Thyroid gland (tissue), 4 donors: ENCODE results near the gene ABL2. TPM values are rescaled to one million over a fixed set of nuclear protein-coding genes. Genes with fewer than 3 reads are reported as not detected.
A peak's percentile ranks its signal among the peaks of the same experiment; 100 is the strongest.
"Not testable (repeated sequence)": the region's sequence is repeated elsewhere in the genome, so short reads cannot be mapped to it uniquely, and the experiment has no call there.

ENCODE experiments used
- DNase-seq, 2 donors: peaks; one replicate each; pipeline ENCODE4 v3.0.0-alpha.2; 2019
- H3K27ac ChIP-seq, 3 donors: fragments of 200-600 bp; sonication (generic); 1 replicate in 2 of 3; 2 replicates in 1 of 3; pipeline ENCODE4 v1.5.1; 2016 to 2019; ENCODE audit warnings: mild to moderate bottlenecking in 1 of 3, moderate library complexity in 1 of 3
- H3K27me3 ChIP-seq: fragments of 200-600 bp; sonication (generic); one replicate; pipeline ENCODE4 v1.5.1; 2019
- H3K36me3 ChIP-seq, 2 donors: fragments of 200-600 bp; sonication (generic); one replicate each; pipeline ENCODE4 v1.5.1; 2016 to 2019
- H3K4me1 ChIP-seq, 2 donors: fragments of 200-600 bp; sonication (generic); one replicate each; pipeline ENCODE4 v1.5.1; 2017 to 2019
- H3K4me3 ChIP-seq, 3 donors: fragments of 200-600 bp; sonication (generic); replicated peaks in 1 of 3; 1 replicate in 2 of 3; 2 replicates in 1 of 3; pipeline ENCODE4 v1.5.1; 2016; ENCODE audit warnings: mild to moderate bottlenecking in 1 of 3
- H3K9me3 ChIP-seq: fragments of 200-600 bp; sonication (generic); one replicate; pipeline ENCODE4 v1.5.1; 2017
- POLR2A ChIP-seq, 2 donors: fragments of 450-650 bp; IDR thresholded peaks; one replicate each; pipeline ENCODE4 v1.6.1; 2017; ENCODE audit warnings: antibody characterized with exemption in 2 of 2, mild to moderate bottlenecking in 2 of 2, moderate library complexity in 1 of 2
- WGBS, 2 donors: methylation state at CpG; one replicate each; pipeline ENCODE4 v1.1.5; 2017; 5-methylcytosine and 5-hydroxymethylcytosine counted together
- intact Hi-C: fragments of 100-400 bp; cut with DNase I; formaldehyde crosslinking; loops from one replicate; pipeline ENCODE4 v1.15.1; 2023
- total RNA-seq, 4 donors: library from RNA; depleted of rRNA; stranded (reverse); fragments of >200 nt; gene quantifications; one replicate each; pipeline ENCODE4 v1.2.3, GENCODE V29; 2016
- TF ChIP-seq, protein P1 (sequence below), 6 experiments: fragments of 200-600 bp in 3 of 6; fragments of 450-650 bp in 3 of 6; sonication (generic) in 3 of 6; IDR thresholded peaks; one replicate each; pipeline ENCODE4 v1.5.1; 2016 to 2019; ENCODE audit warnings: antibody characterized with exemption in 6 of 6, mild to moderate bottlenecking in 2 of 6, inconsistent platforms in 1 of 6, moderate library complexity in 1 of 6

The ABL2 gene
- total RNA-seq, 4 donors from 2014 or later, result 11.8 to 21.2 (median 18.9) TPM

GRCh38 chr1:179178950-179179349 lies 50.5 kb downstream of the ABL2 start:
- peaks cover 0 to 7% of the 10 kb centered on the region in 2 donors for H3K4me1 ChIP-seq
- WGBS, 2 donors, result 79 to 81% methylated on average over 1 of the region's 1 CpG
- no peaks in the 10 kb centered on the region for H3K27me3 ChIP-seq
- no peak overlapping the region for H3K4me3 ChIP-seq
- DNase-seq, result no peak
- no peaks in the 10 kb centered on the region for H3K9me3 ChIP-seq
- no peaks in the 10 kb centered on the region for H3K36me3 ChIP-seq
- no peak for TF ChIP-seq POLR2A (IDR thresholded peaks at IDR 0.05)
- TF ChIP-seq, protein P1, sequence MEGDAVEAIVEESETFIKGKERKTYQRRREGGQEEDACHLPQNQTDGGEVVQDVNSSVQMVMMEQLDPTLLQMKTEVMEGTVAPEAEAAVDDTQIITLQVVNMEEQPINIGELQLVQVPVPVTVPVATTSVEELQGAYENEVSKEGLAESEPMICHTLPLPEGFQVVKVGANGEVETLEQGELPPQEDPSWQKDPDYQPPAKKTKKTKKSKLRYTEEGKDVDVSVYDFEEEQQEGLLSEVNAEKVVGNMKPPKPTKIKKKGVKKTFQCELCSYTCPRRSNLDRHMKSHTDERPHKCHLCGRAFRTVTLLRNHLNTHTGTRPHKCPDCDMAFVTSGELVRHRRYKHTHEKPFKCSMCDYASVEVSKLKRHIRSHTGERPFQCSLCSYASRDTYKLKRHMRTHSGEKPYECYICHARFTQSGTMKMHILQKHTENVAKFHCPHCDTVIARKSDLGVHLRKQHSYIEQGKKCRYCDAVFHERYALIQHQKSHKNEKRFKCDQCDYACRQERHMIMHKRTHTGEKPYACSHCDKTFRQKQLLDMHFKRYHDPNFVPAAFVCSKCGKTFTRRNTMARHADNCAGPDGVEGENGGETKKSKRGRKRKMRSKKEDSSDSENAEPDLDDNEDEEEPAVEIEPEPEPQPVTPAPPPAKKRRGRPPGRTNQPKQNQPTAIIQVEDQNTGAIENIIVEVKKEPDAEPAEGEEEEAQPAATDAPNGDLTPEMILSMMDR (IDR thresholded peaks at IDR 0.05), result no peak
- intact Hi-C loops, result no loop called here
- no peak overlapping the region for H3K27ac ChIP-seq

DNA sequence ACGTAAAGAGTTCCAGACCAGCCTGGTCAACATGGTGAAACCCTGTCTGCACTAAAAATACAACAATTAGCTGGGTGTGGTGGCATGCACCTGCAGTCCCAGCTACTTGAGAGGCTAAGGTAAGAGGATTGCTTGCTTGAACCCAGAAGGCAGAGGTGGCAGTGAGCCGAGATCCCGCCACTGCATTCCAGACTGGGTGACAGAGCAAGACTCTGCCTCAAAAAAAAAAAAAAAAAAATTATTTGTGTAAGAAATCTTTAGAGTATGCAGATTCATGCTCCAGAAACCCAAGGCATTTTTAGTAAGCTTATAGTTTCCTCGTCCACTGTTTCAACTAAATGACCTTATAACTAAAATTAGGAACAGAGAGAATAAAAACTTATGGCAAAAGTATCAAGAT lies 51.3 kb downstream of the ABL2 start:
- DNase-seq, result no peak
- no peak overlapping the region for H3K27ac ChIP-seq
- 93 to 98% methylated on average over 4 of the region's 4 CpGs for WGBS, 2 donors
- H3K4me3 ChIP-seq, result no peak overlapping the region
- H3K9me3 ChIP-seq, result no peaks in the 10 kb centered on the region
- peaks cover 0 to 7% of the 10 kb centered on the region in 2 donors for H3K4me1 ChIP-seq
- H3K27me3 ChIP-seq, result no peaks in the 10 kb centered on the region
- no peaks in the 10 kb centered on the region for H3K36me3 ChIP-seq
- intact Hi-C loops, result no loop called here
- no peak for TF ChIP-seq POLR2A (IDR thresholded peaks at IDR 0.05)
- TF ChIP-seq, protein P1 (IDR thresholded peaks at IDR 0.05), result no peak

- Histone ChIP-seq H3K36me3 (no peaks in the 10 kb centered on the region), H3K27me3 (no peaks in the 10 kb centered on the region), H3K9me3 (no peaks in the 10 kb centered on the region), H3K27ac (no peak overlapping the region), H3K4me1 (peaks cover 0 to 7% of the 10 kb centered on the region in 2 donors), H3K4me3 (no peak overlapping the region)
- TF ChIP-seq, protein P1 (IDR thresholded peaks at IDR 0.05), result no peak
- TF ChIP-seq POLR2A (IDR thresholded peaks at IDR 0.05), result no peak
- no peak for DNase-seq
- WGBS, 2 donors, result 94 to 98% methylated on average over 2 of the region's 2 CpGs
- intact Hi-C loops, result no loop called here
These were observed 51.9 kb downstream of the ABL2 start for GRCh38 chr1:179177615-179178014.

- Histone ChIP-seq H3K9me3 (no peaks in the 10 kb centered on the region), H3K4me3 (no peak overlapping the region), H3K36me3 (no peaks in the 10 kb centered on the region), H3K27me3 (no peaks in the 10 kb centered on the region), H3K4me1 (peaks cover 0 to 7% of the 10 kb centered on the region in 2 donors), H3K27ac (no peak overlapping the region)
- TF ChIP-seq, protein P1 (IDR thresholded peaks at IDR 0.05), result no peak
- TF ChIP-seq POLR2A (IDR thresholded peaks at IDR 0.05), result no peak
- DNase-seq, result no peak
- intact Hi-C loops, result no loop called here
- 55 to 58% methylated on average over 2 of the region's 2 CpGs for WGBS, 2 donors
These were observed 52.3 kb downstream of the ABL2 start for GRCh38 chr1:179177182-179177581.

GRCh38 chr1:179175011-179175841 lies 54.3 kb downstream of the ABL2 start:
- intact Hi-C loops, result no loop called here

GRCh38 chr1:179170468-179170770 lies 59.1 kb downstream of the ABL2 start:
- WGBS, 2 donors, result 96 to 98% methylated on average over 10 of the region's 10 CpGs
- DNase-seq, H3K27ac ChIP-seq, H3K4me1 ChIP-seq, H3K36me3 ChIP-seq, H3K9me3 ChIP-seq, intact Hi-C loops, H3K4me3 ChIP-seq, H3K27me3 ChIP-seq: not testable (repeated sequence)

More at GRCh38 chr1:179175011-179175841, 54.3 kb downstream of the ABL2 start:
- TF ChIP-seq, protein P1 (IDR thresholded peaks at IDR 0.05), result no peak
- no peak for TF ChIP-seq POLR2A (IDR thresholded peaks at IDR 0.05)
- DNase-seq, result peak in 1 of 2 donors; percentile 11
- no peaks in the 10 kb centered on the region for H3K36me3 ChIP-seq
- H3K4me1 ChIP-seq, result peaks cover 0 to 7% of the 10 kb centered on the region in 2 donors
- 84 to 86% methylated on average over 2 of the region's 2 CpGs for WGBS, 2 donors
- H3K4me3 ChIP-seq, result no peak overlapping the region
- no peaks in the 10 kb centered on the region for H3K9me3 ChIP-seq
- no peak overlapping the region for H3K27ac ChIP-seq
- H3K27me3 ChIP-seq, result no peaks in the 10 kb centered on the region
